ENCODE results near the gene ABCA9. TPM values are rescaled to one million over a fixed set of nuclear protein-coding genes. Genes with fewer than 3 reads are reported as not detected.

ABCA9 gene
- polyA plus RNA-seq, 3 donors: 0.02 to 0.49 TPM; not detected in 1

DNA sequence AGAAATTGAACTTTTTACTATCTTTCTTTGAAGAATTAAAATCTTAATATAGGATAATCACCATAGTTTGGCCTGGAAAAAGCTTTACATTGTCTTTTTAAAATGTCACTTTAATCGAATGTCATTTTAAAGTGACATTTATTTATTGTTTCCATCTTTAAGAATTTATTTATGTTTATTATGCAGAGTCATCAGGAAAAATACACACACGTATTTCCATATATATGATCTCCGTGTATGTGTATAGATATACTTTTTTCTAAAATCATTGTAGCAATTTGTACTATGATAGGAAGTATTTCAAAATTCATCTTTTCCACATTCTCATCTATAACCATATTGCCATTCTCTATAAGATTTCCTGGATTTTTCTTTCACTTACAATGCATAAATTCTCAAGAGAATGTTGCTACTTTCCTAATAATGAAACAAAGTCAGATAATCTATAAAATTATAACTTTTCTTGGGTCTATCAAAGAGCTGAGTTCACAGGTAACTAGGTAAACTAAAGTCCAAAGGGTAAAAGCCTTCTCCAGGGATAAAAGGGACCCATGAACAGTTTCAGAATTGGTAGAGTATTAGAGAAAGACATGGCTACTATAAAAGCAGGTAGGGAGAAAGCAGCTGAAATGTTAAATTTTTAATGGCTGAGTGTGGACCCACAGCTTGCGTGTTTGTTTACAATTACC is 117.5 kb downstream of the ABCA9 start:
- intact Hi-C loops (cut with micrococcal nuclease): no loop called here
- H3K27ac Mint-ChIP-seq: no peak overlapping the region
- no CpG with 5 or more reads among the region's 4 CpGs for WGBS (ENCODE audit: insufficient coverage)

DNA sequence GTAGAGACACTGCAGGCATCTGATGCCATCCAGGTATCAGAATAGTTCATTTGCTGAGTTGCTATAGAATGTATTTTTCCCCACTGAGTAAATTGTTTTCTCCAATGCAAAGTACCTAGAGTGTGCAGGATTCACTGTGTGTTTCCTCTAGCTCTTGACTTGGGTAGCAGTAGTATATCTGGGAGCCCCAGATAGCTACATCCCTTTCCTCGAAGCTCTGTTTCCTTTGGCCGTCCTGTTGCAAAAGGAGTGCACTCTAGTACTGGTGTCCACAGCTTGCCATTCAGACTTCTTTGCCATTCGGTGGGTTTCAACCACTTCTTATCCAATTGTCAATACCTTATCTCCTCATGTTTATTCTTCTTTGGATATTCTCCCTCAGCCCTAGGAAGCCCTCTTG is 118.3 kb downstream of the ABCA9 start:
- Histone ChIP-seq H3K27ac (ENCODE audit: low read depth in 1 of 2, low read length in 2 of 2) (no peak overlapping the region), H3K4me1 (ENCODE audit: control insufficient read depth in 1 of 2, insufficient read depth in 2 of 2, low read length in 2 of 2) (peaks cover 4 to 7% of the 10 kb centered on the region in 2 donors), H3K9me3 (replicated peaks in 1 of 2; ENCODE audit: control insufficient read depth in 1 of 2, insufficient read depth in 1 of 2, low read length in 2 of 2) (no peaks in the 10 kb centered on the region), H2AFZ (ENCODE audit: insufficient read depth, low read depth, low read length, poor library complexity, severe bottlenecking) (peak overlapping the region; percentile 30), H3K36me3 (replicated peaks in 1 of 2; ENCODE audit: control insufficient read depth in 1 of 2, insufficient read depth in 2 of 2, low read length in 2 of 2) (no peaks in the 10 kb centered on the region), H3K4me2 (replicated peaks; ENCODE audit: extremely low read depth, low read length, poor library complexity, severe bottlenecking) (no peak overlapping the region), H3K9ac (ENCODE audit: insufficient read depth, low read length, poor library complexity, severe bottlenecking) (no peak overlapping the region), H3K27me3 (ENCODE audit: control insufficient read depth in 2 of 2, insufficient read depth in 2 of 2, low read length in 2 of 2) (no peaks in the 10 kb centered on the region), H3K4me3 (replicated peaks in 1 of 3; ENCODE audit: low read depth in 2 of 3, low read length in 3 of 3) (no peak overlapping the region), H4K20me1 (ENCODE audit: insufficient read depth, low read length) (no peaks in the 10 kb centered on the region), H3K79me2 (ENCODE audit: insufficient read depth, low read length) (no peaks in the 10 kb centered on the region)
- H3K4me1 Mint-ChIP-seq: peaks cover 11% of the 10 kb centered on the region
- H3K4me3 Mint-ChIP-seq: no peak overlapping the region
- H3K36me3 Mint-ChIP-seq: no peaks in the 10 kb centered on the region
- TF ChIP-seq, protein P1, sequence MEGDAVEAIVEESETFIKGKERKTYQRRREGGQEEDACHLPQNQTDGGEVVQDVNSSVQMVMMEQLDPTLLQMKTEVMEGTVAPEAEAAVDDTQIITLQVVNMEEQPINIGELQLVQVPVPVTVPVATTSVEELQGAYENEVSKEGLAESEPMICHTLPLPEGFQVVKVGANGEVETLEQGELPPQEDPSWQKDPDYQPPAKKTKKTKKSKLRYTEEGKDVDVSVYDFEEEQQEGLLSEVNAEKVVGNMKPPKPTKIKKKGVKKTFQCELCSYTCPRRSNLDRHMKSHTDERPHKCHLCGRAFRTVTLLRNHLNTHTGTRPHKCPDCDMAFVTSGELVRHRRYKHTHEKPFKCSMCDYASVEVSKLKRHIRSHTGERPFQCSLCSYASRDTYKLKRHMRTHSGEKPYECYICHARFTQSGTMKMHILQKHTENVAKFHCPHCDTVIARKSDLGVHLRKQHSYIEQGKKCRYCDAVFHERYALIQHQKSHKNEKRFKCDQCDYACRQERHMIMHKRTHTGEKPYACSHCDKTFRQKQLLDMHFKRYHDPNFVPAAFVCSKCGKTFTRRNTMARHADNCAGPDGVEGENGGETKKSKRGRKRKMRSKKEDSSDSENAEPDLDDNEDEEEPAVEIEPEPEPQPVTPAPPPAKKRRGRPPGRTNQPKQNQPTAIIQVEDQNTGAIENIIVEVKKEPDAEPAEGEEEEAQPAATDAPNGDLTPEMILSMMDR (IDR thresholded peaks at IDR 0.05): no peak
- peaks cover 0 to 1% (median 0%) of the 10 kb centered on the region in 3 donors for H3K27me3 Mint-ChIP-seq (ENCODE audit: low read depth in 3 of 3)
- DNase-seq: no peak
- 55% methylated on average over 3 of the region's 3 CpGs for WGBS (ENCODE audit: insufficient coverage)
- peaks cover 0 to 8% (median 2%) of the 10 kb centered on the region in 7 donors for H3K9me3 Mint-ChIP-seq
- H3K27ac Mint-ChIP-seq: no peak overlapping the region
- intact Hi-C loops (cut with micrococcal nuclease): no loop called here

More for the DNA sequence above, 117.5 kb downstream of the ABCA9 start:
- peaks cover 11% of the 10 kb centered on the region for H3K4me1 Mint-ChIP-seq
- Histone ChIP-seq H3K36me3 (replicated peaks in 1 of 2; ENCODE audit: control insufficient read depth in 1 of 2, insufficient read depth in 2 of 2, low read length in 2 of 2) (no peaks in the 10 kb centered on the region), H3K27ac (ENCODE audit: low read depth in 1 of 2, low read length in 2 of 2) (no peak overlapping the region), H3K9ac (ENCODE audit: insufficient read depth, low read length, poor library complexity, severe bottlenecking) (no peak overlapping the region), H3K4me3 (replicated peaks in 1 of 3; ENCODE audit: low read depth in 2 of 3, low read length in 3 of 3) (no peak overlapping the region), H4K20me1 (ENCODE audit: insufficient read depth, low read length) (no peaks in the 10 kb centered on the region), H2AFZ (ENCODE audit: insufficient read depth, low read depth, low read length, poor library complexity, severe bottlenecking) (no peak overlapping the region), H3K79me2 (ENCODE audit: insufficient read depth, low read length) (no peaks in the 10 kb centered on the region), H3K4me1 (ENCODE audit: control insufficient read depth in 1 of 2, insufficient read depth in 2 of 2, low read length in 2 of 2) (peaks cover 4 to 7% of the 10 kb centered on the region in 2 donors), H3K4me2 (replicated peaks; ENCODE audit: extremely low read depth, low read length, poor library complexity, severe bottlenecking) (no peak overlapping the region), H3K9me3 (replicated peaks in 1 of 2; ENCODE audit: control insufficient read depth in 1 of 2, insufficient read depth in 1 of 2, low read length in 2 of 2) (no peaks in the 10 kb centered on the region), H3K27me3 (ENCODE audit: control insufficient read depth in 2 of 2, insufficient read depth in 2 of 2, low read length in 2 of 2) (no peaks in the 10 kb centered on the region)
- H3K4me3 Mint-ChIP-seq: no peak overlapping the region
- peaks cover 0 to 11% (median 4%) of the 10 kb centered on the region in 7 donors for H3K9me3 Mint-ChIP-seq
- H3K27me3 Mint-ChIP-seq (ENCODE audit: low read depth in 3 of 3): peaks cover 0 to 1% (median 0%) of the 10 kb centered on the region in 3 donors
- DNase-seq: no peak
- TF ChIP-seq, protein P1 (IDR thresholded peaks at IDR 0.05): no peak
- H3K36me3 Mint-ChIP-seq: no peaks in the 10 kb centered on the region

Measured in CD14-positive monocyte (primary cell).